NCI-H748 (cell line): ENCODE measurements around the gene TMEM126A.
"Not testable (repeated sequence)": the region's sequence is repeated elsewhere in the genome, so short reads cannot be mapped to it uniquely, and the experiment has no call there.

ENCODE experiments used
- DNase-seq: peaks from one replicate; lab custom pipeline; 2025; ENCODE audit not compliant: unreplicated experiment; lab: John Stamatoyannopoulos, UW

TMEM126A gene

GRCh38 chr11:85647604-85648299, at the start of gene TMEM126A:
TMEM126A (plus strand) TSS chr11:85647967; CDS start chr11:85650256, 2,289 bp downstream.
- peak; percentile 89 for DNase-seq

- no peak for DNase-seq
Observed at GRCh38 chr11:85599083-85599482, 48.7 kb upstream of the TMEM126A start.

GRCh38 chr11:85602526-85603213, 45.1 kb upstream of the TMEM126A start:
- no peak for DNase-seq

DNA sequence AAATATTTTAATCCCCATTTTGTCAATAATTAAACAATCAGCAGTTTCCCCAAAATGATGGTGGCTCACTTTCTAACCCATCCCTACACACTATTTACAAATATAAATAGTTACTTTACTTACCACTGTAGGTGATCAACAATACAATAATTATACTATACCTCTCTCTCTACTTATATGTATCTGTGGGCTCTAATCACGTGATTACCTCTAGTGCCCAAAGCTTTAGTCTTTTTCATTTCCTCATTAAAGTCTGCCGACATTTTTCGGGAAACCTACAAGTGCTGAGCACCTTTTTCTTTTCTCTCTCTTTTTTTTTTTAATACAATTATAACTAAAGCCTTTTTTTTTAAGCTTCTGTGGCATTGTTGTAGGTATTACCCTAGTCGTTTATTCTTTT, 44.5 kb upstream of the TMEM126A start:
- DNase-seq = no peak

GRCh38 chr11:85606237-85606636, 41.5 kb upstream of the TMEM126A start:
- not testable (repeated sequence) for DNase-seq

GRCh38 chr11:85608621-85609020, 39.1 kb upstream of the TMEM126A start:
- not testable (repeated sequence) for DNase-seq

DNA sequence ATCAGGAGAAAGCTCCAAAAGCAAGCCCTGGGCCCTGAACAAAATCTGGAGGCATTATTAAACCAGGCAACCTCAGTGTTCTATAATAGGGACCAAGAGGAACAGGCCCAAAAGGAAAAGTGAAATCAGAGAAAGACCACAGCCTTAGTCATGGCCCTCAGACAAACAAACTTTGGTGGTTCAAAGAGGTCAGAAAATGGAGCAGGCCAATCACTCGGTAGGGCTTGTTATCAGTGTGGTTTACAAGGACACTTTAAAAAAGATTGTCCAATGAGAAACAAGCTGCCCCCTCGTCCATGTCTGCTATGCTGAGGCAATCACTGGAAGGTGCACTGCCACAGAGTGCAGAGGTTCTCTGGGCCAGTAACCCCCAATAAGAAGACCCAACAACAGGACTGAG, 38.5 kb upstream of the TMEM126A start:
- DNase-seq = not testable (repeated sequence)

- DNase-seq = not testable (repeated sequence)
Observed at GRCh38 chr11:85611643-85612042, 36.1 kb upstream of the TMEM126A start.

GRCh38 chr11:85619499-85619898, 28.3 kb upstream of the TMEM126A start:
- DNase-seq = no peak

DNA sequence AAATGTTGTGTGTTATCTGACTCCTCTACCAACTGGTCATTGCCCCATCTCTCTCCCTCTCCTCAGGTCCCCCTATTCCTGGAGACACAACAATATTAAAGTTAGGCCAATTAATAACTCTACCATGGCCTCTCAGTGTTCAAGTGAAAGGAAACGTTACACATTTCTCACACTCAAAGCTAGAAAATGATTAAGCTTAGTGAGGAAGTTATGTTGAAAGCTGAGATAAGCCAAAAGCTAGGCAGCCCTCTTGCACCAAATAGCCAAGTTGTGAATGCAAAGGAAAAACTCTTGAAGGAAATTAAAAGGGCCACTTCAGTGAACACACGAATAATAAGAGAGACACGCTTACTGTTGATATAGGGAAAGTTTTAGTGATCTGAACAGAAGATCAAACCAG, 27.5 kb upstream of the TMEM126A start:
- no peak for DNase-seq

- peak; percentile 2 for DNase-seq
Observed at GRCh38 chr11:85626496-85626895, 21.3 kb upstream of the TMEM126A start.

DNA sequence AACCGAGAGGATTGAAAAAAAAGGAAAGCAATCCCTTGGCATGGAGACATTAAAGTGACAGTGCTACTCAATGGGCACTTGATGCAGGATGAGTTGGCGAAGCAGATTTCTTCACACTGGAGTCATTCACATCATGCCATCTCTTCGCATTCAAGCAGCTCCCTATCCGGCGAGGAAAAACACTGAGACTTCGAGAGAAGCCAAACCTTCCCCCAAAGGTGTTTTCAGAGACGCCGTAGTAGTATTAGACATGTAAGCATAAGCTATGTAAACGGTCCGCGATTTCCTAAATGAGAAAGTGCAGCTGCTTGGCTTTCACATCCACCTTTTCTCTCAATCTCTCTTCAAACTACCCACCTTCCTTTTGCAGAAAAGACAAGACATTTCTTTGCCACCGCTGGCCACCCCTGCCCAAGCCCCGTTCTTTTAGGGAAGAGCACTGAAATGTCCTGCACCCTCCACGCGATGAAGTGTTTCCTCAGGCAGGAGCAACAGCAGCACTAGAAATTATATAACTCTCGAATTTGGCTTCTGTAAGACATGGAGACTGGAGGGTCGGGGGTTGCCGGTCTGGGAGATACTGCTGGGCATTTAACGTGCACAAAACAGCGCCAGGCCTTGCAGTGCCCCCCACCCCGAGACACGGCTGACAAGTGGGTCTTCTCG, 20.3 kb upstream of the TMEM126A start, which contains the start of gene DLG2:
DLG2 (minus strand) TSS at position 13 of the 666 bp plus-strand sequence.
- peak; percentile 32 for DNase-seq

GRCh38 chr11:85627998-85628770, 19.6 kb upstream of the TMEM126A start, which contains the start of gene TMEM126B:
TMEM126B (plus strand) TSS chr11:85628593; CDS start chr11:85628608, 15 bp downstream.
- DNase-seq = peak; percentile 96

DNA sequence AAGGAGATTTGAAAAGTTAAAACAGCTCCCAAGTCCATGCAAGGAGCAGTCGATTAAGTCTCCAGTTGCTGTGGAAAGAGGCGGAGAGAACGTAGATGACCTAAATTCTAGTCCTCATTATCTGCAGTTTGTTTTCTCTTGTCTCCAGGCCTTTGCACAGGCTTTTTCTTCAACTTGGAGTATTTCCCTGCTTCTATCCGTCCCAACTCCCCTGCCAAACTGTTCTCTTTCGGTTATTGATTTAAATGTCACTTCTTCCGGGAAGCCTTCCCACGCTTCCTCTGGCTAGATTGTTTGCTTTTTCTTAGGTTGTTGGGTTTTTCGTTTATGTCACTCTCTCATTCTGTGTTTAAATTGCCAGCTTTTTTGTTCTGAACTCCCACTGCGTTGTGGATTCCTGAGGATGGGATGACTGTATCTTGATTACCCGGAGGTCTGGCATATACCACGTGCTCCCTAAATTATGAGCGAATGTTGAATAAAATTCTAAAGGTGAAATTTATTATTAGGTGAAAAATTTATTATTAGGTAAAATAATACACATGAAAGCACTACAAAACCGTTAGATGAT, 18.9 kb upstream of the TMEM126A start:
- DNase-seq = peak; percentile 40

DNA sequence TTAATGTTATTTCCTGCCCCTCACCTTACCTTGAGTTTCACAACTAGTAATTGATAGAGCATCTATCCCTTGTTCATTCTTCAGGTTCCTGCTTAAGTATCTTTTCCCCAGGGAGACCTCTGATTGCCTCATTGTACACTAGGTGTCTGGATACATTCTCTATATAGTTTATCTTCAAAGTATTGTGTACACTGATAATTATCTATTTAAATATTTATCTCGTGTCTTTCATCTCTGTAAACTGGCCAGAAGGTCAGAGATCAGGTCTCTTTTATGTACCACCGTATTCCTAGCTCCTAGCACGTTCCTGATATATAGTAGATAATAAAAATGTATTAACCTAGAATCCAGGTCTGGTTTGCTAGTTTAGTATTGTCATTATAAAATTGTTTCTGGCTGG, 13.0 kb upstream of the TMEM126A start:
- DNase-seq = no peak

GRCh38 chr11:85643191-85643614, 4.6 kb upstream of the TMEM126A start:
- no peak for DNase-seq

GRCh38 chr11:85647078-85647477, 689 bp upstream of the TMEM126A start:
- no peak for DNase-seq

- DNase-seq = no peak
Observed at GRCh38 chr11:85651118-85651517, 3.4 kb downstream of the TMEM126A start.

DNA sequence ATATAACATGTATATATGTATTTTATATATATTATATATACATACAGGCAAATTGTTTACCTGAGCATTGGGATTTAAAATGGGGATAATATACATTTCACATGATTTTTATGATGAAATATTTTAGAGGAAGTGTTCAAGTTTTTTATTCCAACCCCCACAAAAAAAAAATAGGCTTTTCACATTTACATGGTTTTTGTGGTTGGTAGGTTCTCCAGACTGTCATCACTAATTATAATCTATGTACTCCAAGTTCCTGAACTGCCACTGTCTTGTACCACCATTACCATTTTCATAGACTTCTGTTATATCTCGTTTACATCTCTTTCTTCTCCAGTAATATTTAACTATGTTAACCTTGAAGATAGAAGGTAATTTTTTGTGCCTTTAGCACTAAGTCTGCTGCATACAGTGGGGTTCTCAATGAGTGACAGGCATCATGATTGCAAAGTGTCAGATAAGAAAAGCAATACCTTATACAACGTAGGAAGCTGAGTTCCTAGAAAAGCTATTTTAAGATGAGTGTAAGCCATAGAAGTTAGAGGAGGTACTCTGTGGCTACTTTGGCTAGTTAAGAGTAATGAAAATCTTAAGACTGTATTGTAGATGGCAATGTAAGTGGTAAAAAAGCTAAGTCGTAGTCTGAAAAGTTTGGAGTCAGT, 5.2 kb downstream of the TMEM126A start:
- DNase-seq = no peak

- not testable (repeated sequence) for DNase-seq
Observed at GRCh38 chr11:85654343-85654742, 6.6 kb downstream of the TMEM126A start.
